Activated T-helper 2 cell treated with anti-CD3 and anti-CD28 coated beads, Interferon-gamma antibody, Interleukin-2, Interleukin-4, amounts not matched to agents 10 μg/mL and 5 μg/mL and 100 μg/mL, durations not matched to agents 14 hours and 24 hours and 36 hours (primary cell): ENCODE results near the gene NPPA. TPM values are rescaled to one million over a fixed set of nuclear protein-coding genes. Genes with fewer than 3 reads are reported as not detected.

Source experiments
- DNase-seq: peaks from one replicate; pipeline ENCODE4 v3.0.0; 2021; ENCODE audit warnings: low spot score
- H3K27ac Mint-ChIP-seq: one replicate; pipeline ENCODE4 v1.8.0; 2021; ENCODE audit warnings: mixed read lengths
- H3K27me3 Mint-ChIP-seq: one replicate; pipeline ENCODE4 v1.8.0; 2021; ENCODE audit warnings: low read depth, mixed read lengths
- H3K36me3 Mint-ChIP-seq: one replicate; pipeline ENCODE4 v1.8.0; 2021; ENCODE audit warnings: low read depth, mixed read lengths
- H3K4me1 Mint-ChIP-seq: one replicate; pipeline ENCODE4 v1.8.0; 2021; ENCODE audit warnings: low read depth, mixed read lengths
- H3K4me3 Mint-ChIP-seq: one replicate; pipeline ENCODE4 v1.8.0; 2021; ENCODE audit warnings: low read depth, mild to moderate bottlenecking, moderate library complexity, mixed read lengths
- H3K9me3 Mint-ChIP-seq: one replicate; pipeline ENCODE4 v1.8.0; 2021; ENCODE audit warnings: mixed read lengths
- intact Hi-C: fragments of 100-400 bp; cut with micrococcal nuclease; formaldehyde crosslinking; loops from one replicate; pipeline ENCODE4 v1.15.1; 2023
- total RNA-seq: library from RNA; stranded (reverse); gene quantifications from 2 replicates; pipeline ENCODE4 v1.2.3, GENCODE V29; 2022

The NPPA gene
- total RNA-seq, 1 donor from 2014 or later: not detected

- Mint-ChIP-seq H3K4me3 (no peak overlapping the region), H3K36me3 (peaks cover 45% of the 10 kb centered on the region), H3K9me3 (no peaks in the 10 kb centered on the region), H3K27me3 (no peaks in the 10 kb centered on the region), H3K4me1 (no peaks in the 10 kb centered on the region), H3K27ac (no peak overlapping the region)
- no peak for DNase-seq
- intact Hi-C loops: no loop called here
Observed at GRCh38 chr1:11796036-11796828, 51.4 kb downstream of the NPPA start.

Other genes starting within 250 kb of the NPPA start
- gene FBXO2, start 193.4 kb downstream of the NPPA start, total RNA-seq: 0.41 and 0.48 TPM in 2 replicates
- gene FBXO44, start 192.9 kb downstream of the NPPA start, total RNA-seq: 18.2 and 19.8 TPM in 2 replicates
- gene FBXO6, start 183.6 kb downstream of the NPPA start, total RNA-seq: 13.5 and 13.8 TPM in 2 replicates
- 77.1 and 78.0 TPM in 2 replicates for gene MAD2L2, start 166.6 kb downstream of the NPPA start, total RNA-seq
- gene DRAXIN, start 156.1 kb downstream of the NPPA start, total RNA-seq: 0.07 TPM in 2 replicates
- 8.6 and 9.7 TPM in 2 replicates for gene AGTRAP, start 111.6 kb downstream of the NPPA start, total RNA-seq
- gene C1orf167, start 85.6 kb downstream of the NPPA start, total RNA-seq: not detected in 2 replicates
- gene MTHFR, start 41.8 kb downstream of the NPPA start, total RNA-seq: 18.8 and 21.4 TPM in 2 replicates
- gene CLCN6, start 41.6 kb downstream of the NPPA start, total RNA-seq: 18.8 and 18.9 TPM in 2 replicates
- not detected in 2 replicates for gene NPPB, start 11.2 kb upstream of the NPPA start, total RNA-seq
- 36.2 and 37.4 TPM in 2 replicates for gene KIAA2013, start 78.6 kb upstream of the NPPA start, total RNA-seq
- 39.4 and 44.0 TPM in 2 replicates for gene PLOD1, start 86.9 kb upstream of the NPPA start, total RNA-seq
- 67.9 and 69.5 TPM in 2 replicates for gene MFN2, start 132.7 kb upstream of the NPPA start, total RNA-seq
- gene MIIP, start 171.7 kb upstream of the NPPA start, total RNA-seq: 85.8 and 91.2 TPM in 2 replicates
- 65.0 and 65.5 TPM in 2 replicates for gene TNFRSF8, start 215.5 kb upstream of the NPPA start, total RNA-seq